Adrenal gland (tissue), 5 donors: ENCODE data around the gene MYLK4.

Experiments used
- POLR2A ChIP-seq, 2 donors: fragments of 450-650 bp; IDR thresholded peaks; one replicate each; pipeline ENCODE4 v1.6.1; 2017; ENCODE audit warnings: antibody characterized with exemption in 2 of 2, mild to moderate bottlenecking in 2 of 2, moderate library complexity in 1 of 2
- TF ChIP-seq, protein P1 (sequence below), 6 experiments: fragments of 450-650 bp in 4 of 6; fragments of 200-600 bp in 2 of 6; sonication (generic) in 1 of 6; IDR thresholded peaks; 1 replicate in 5 of 6; 2 replicates in 1 of 6; pipeline versions ENCODE4 v1.5.1 to v1.8.0; 2016 to 2021; ENCODE audit warnings: antibody characterized with exemption in 6 of 6, mild to moderate bottlenecking in 2 of 6, moderate library complexity in 1 of 6
- donor health status: DM: no; HTN: no; CAD: no.

- TF ChIP-seq, protein P1, sequence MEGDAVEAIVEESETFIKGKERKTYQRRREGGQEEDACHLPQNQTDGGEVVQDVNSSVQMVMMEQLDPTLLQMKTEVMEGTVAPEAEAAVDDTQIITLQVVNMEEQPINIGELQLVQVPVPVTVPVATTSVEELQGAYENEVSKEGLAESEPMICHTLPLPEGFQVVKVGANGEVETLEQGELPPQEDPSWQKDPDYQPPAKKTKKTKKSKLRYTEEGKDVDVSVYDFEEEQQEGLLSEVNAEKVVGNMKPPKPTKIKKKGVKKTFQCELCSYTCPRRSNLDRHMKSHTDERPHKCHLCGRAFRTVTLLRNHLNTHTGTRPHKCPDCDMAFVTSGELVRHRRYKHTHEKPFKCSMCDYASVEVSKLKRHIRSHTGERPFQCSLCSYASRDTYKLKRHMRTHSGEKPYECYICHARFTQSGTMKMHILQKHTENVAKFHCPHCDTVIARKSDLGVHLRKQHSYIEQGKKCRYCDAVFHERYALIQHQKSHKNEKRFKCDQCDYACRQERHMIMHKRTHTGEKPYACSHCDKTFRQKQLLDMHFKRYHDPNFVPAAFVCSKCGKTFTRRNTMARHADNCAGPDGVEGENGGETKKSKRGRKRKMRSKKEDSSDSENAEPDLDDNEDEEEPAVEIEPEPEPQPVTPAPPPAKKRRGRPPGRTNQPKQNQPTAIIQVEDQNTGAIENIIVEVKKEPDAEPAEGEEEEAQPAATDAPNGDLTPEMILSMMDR (IDR thresholded peaks at IDR 0.05): no peak
- TF ChIP-seq POLR2A (IDR thresholded peaks at IDR 0.05): peak in 1 of 2 donors; percentile 40
These were observed 131.1 kb downstream of the MYLK4 start for GRCh38 chr6:2619651-2620050.
